HG03520 (cell line): Measurements from ENCODE around the gene TUBA8.

ENCODE experiments used
- ATAC-seq: cut with Tn5 transposase; IDR thresholded peaks from one replicate; pipeline ENCODE4 v1.9.1; 2021; ENCODE audit warnings: mild to moderate bottlenecking, moderate library complexity; ENCODE audit not compliant: unreplicated experiment

Gene TUBA8

GRCh38 chr22:18077087-18077638, 33.4 kb upstream of the TUBA8 start:
- no peak for ATAC-seq

GRCh38 chr22:18077639-18078328, 32.8 kb upstream of the TUBA8 start, which contains the start of gene PEX26:
Gene PEX26, plus strand, starts transcription at chr22:18077990. Its CDS starts 387 bp downstream, at chr22:18078377.
- peak; percentile 90 for ATAC-seq

GRCh38 chr22:18078329-18079041, 32.1 kb upstream of the TUBA8 start:
- no peak for ATAC-seq

GRCh38 chr22:18079706-18080233, 30.8 kb upstream of the TUBA8 start:
- ATAC-seq, result no peak

- no peak for ATAC-seq
These were observed 29.2 kb upstream of the TUBA8 start for GRCh38 chr22:18081416-18081815.

DNA sequence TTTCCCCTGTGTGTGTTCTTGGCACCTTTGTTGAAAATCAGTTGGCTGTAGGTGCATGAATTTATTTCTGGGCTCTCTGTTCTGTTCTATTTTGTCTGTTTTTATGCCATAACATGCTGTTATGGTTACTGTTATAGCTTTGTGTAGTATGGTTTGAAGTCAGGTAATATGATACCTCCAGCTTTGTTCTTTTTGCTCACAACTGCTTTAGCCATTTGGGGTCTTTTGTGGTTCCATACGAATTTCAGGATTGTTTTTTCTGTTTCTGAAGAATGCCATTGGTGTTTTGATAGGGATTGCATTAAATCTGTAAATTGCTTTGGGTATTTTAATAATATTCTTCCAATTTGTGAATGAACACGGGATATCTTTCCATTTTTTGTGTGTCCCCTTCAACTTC, 28.1 kb upstream of the TUBA8 start:
- ATAC-seq, result no peak

DNA sequence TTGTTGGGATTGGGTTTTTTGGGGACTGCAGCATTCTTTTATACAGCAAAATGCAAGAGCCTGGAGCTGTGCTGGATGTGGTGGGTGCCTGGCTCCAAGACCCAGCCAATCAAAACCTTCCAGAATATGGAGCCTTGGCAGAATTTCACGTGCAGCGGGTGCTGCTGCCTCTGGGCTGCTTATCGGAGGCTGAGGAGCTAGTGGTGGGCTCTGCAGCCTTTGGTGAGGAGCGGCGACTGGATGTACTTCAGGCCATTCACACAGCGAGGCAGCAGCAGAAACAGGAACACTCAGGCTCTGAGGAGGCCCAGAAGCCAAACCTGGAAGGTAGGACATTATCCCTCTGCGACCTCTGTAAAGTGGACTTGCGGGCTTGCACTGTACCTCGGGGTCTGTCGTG, 27.2 kb upstream of the TUBA8 start:
- no peak for ATAC-seq

DNA sequence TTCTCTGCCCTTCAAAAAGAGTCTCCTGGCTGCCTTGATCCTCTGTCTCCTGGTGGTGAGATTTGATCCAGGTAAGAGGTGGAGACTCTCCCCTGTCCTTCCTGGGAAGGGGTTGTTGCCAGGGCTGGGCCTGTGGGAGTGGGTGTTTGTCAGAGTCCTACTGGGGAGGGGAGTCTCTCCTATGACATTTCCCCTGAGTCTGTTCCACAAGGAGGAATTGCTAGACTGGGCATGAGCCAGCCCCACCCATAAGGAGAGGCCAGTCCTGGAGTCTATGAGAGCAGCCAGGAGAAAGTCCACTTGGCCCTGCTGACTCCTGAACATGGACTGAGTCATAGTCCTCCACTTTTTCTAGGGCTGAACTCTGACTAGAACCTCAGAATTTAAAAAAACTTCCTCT, 25.4 kb upstream of the TUBA8 start:
- no peak for ATAC-seq

- no peak for ATAC-seq
These were observed 23.2 kb upstream of the TUBA8 start for GRCh38 chr22:18087350-18087855.

DNA sequence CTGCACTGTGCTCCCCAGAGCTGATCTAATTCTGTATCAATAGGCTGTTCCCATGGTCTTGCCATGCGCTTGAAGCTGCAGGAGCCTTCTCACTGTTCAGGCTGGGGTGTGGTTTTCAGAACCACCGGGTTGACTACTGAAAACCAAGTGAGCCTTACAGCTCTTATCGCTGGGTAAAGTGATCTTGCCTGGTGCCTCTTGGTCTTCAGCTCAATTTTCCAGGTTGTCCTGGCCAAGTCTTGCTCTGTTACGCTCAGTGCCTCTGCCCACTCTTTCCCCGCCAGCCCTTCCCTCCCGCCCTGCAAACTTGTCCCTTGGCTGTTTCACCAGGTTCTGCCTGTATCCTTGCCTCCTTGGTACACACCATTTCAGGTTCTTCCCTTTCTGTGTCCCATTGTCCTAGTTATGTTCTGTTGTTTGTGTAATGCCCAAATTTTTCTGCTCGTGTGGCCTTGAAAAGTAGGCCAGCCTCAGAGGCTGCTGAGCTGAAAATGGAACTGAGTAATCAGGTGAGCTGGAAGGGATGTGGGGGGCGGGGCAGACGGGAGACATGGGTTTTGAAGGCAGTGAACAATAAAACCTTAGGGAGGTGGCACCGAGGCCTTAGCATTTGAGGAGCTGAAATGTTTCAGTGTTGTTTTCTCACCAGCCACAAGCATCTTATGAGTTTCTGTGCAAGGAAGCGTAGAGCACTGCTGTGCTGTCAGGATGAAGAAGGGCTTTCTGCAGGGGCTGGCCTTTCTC, 21.6 kb upstream of the TUBA8 start:
- no peak for ATAC-seq

DNA sequence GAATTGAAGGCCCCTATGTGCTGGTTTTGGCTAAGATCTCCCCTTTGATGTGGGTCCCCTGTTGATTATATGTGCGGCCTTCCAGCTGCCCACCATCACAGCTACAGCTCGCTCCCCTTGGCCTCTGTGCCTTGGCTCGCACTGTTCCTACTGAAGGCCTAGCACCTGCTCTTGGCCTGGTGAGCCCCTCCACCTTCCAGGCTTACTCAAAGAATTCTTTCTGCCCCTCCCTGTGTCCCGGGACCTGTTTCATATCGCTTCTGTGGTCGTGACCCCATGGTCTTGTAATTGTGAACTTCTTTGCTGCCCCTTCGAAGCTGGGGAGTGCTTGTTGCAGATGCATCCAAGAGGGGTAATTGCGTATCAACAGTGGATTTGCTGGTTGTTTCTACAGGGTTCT, 20.3 kb upstream of the TUBA8 start:
- ATAC-seq, result no peak

DNA sequence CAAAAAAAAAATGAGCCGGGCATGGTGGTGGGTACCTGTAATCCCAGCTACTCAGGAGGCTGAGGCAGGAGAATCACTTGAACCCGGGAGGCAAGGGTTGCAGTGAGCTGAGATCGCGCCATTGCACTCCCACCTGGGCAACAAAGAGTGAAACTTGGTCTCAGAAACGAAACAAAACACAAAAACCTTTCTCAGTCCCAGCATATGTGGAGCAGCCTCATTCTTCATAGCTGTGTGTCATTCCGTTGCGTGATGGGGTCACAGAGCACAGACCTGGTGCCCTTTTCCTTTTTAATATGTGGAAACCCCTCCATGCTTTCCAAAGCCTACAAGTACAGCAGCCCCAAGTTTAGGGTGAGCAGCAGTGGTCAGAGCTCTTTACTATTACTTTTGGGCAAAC, 19.1 kb upstream of the TUBA8 start:
- no peak for ATAC-seq

DNA sequence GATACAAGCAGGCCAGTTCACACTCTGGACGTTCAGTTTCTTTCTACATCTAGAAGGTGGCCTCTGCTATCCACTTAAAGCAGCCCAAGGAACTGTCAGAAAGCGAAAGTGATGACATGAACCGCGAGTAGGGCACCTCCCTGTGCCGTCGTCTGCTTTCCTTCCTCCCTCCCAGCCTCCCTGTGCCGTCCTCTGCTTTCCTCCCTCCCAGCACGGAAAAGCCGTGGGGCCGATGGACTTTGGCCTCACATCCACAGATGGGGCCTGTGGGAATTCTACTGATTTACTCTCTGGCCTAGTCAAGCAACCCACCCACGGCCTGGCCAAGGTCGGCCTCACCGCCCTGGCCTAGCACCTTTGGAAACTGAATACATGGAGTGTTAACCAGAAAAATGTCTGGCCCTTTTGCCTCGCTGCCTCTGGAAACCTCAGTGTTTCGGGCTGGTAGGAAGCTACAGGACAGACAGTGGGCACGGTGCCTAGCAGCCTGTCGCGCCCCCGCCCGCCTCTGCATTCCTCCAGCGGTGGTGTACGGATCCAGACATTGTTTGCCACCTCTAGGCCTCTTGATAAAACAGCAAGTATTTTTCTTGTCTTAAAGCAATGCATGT, 18.6 kb upstream of the TUBA8 start:
- no peak for ATAC-seq

DNA sequence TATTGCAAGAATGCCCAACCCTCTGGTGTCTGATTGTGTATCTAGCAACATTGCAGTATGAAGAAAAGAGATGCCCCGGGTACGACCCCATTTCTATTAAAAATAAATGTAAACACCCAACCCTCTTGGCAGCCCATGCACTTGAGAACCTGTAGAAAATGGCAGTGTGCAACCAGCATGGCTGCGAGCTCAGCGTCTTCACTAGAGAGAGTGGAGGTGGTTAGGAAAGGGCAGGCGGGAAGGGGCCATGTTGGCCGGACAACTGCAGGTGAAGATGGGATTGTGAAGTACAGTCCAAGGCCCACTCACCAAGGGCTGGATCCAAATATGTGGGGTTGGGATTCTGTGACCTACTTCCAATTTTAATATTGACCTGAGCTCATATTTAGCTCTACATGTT, 16.9 kb upstream of the TUBA8 start:
- no peak for ATAC-seq

DNA sequence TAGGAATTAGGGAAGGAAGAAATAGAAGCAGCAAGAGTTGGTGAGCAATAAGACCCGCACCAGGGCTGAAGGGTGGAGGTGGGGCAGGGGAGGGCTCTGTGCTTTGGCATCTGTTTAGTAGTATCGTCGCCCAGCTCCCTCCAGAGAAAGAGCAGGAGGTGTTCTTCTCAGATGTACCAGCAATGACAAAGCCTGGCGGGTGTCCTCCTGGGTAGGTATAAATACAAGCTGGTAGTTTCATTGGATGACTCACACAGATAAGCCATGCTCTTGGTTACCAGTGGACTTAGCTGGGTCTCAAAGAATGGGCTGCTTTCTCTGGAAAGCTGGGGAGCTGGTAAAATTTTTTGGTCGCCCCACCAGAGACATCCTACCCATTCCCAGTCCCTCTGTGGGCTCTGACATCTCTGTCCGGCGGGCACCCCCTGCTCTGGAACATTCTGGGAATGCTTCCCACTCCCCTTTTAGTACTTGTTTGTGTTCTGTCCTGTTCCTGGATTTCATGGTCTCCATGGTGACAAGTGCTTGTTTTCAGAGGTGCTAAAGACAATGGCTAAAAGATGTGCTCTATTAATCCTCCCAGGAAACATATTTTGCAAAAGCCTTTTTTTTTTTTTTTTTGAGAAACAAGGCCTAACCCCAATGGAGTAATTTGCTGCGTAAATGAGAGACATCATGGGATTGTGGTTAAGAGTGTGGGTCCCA, 15.4 kb upstream of the TUBA8 start:
- no peak for ATAC-seq

GRCh38 chr22:18096823-18097222, 13.8 kb upstream of the TUBA8 start:
- ATAC-seq, result no peak

- ATAC-seq, result no peak
These were observed 9.8 kb upstream of the TUBA8 start for GRCh38 chr22:18100781-18101180.

DNA sequence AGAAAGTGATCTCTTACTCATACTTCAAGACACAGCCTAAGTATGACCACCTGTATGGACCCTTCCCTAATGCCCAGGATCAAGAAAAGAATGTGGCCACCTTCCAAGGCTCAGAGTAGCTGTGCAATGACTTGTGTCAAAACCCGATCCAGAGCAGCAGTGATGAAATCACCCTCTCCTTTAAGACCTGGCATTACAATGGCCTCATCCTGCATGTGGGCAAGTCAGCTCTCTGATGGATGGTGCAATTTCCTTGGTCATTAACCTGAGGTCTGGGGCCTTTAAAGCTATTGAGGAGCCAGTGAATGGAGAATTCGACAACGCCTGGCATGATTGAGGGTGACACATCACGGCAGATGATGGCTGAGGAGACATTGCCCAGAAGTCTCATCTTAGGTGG, 9.1 kb upstream of the TUBA8 start:
- no peak for ATAC-seq

GRCh38 chr22:18103527-18104269, 6.9 kb upstream of the TUBA8 start:
- ATAC-seq, result no peak
